Measurements from ENCODE around the gene CECR2.

CECR2 gene

GRCh38 chr22:17359501-17359900 is 9.8 kb upstream of the CECR2 start:
- no peak for TF ChIP-seq CTCF (IDR thresholded peaks at IDR 0.05; ENCODE audit: control insufficient read depth, extremely low read depth, insufficient read depth)
- DNase-seq (ENCODE audit: low read depth): no peak
- H3K4me3 ChIP-seq (ENCODE audit: low read depth, low read length): no peak overlapping the region

GRCh38 chr22:17366329-17366728 is 2.9 kb upstream of the CECR2 start:
- DNase-seq (ENCODE audit: low read depth): no peak
- no peak for TF ChIP-seq CTCF (IDR thresholded peaks at IDR 0.05; ENCODE audit: control insufficient read depth, extremely low read depth, insufficient read depth)
- no peak overlapping the region for H3K4me3 ChIP-seq (ENCODE audit: low read depth, low read length)

- H3K4me3 ChIP-seq (ENCODE audit: low read depth, low read length): no peak overlapping the region
- no peak for TF ChIP-seq CTCF (IDR thresholded peaks at IDR 0.05; ENCODE audit: control insufficient read depth, extremely low read depth, insufficient read depth)
- no peak for DNase-seq (ENCODE audit: low read depth)
These were observed 2.4 kb upstream of the CECR2 start for GRCh38 chr22:17366830-17367229.

GRCh38 chr22:17368144-17368543 is 1.1 kb upstream of the CECR2 start:
- no peak for TF ChIP-seq CTCF (IDR thresholded peaks at IDR 0.05; ENCODE audit: control insufficient read depth, extremely low read depth, insufficient read depth)
- H3K4me3 ChIP-seq (ENCODE audit: low read depth, low read length): peak overlapping the region; percentile 60

GRCh38 chr22:17368554-17369438 is 464 bp upstream of the CECR2 start:
- DNase-seq (ENCODE audit: low read depth): no peak
- peak overlapping the region; percentile 60 for H3K4me3 ChIP-seq (ENCODE audit: low read depth, low read length)
- TF ChIP-seq CTCF (IDR thresholded peaks at IDR 0.05; ENCODE audit: control insufficient read depth, extremely low read depth, insufficient read depth): no peak

More at GRCh38 chr22:17368144-17368543, 1.1 kb upstream of the CECR2 start:
- no peak for DNase-seq (ENCODE audit: low read depth)

GRCh38 chr22:17370026-17370765 is 936 bp downstream of the CECR2 start:
- peak overlapping the region; percentile 41 for H3K4me3 ChIP-seq (ENCODE audit: low read depth, low read length)
- no peak for TF ChIP-seq CTCF (IDR thresholded peaks at IDR 0.05; ENCODE audit: control insufficient read depth, extremely low read depth, insufficient read depth)
- no peak for DNase-seq (ENCODE audit: low read depth)

All from LNCaP clone FGC (cell line).